HG03354 (cell line): Measurements from ENCODE around the gene USP22.

ENCODE experiments used
- ATAC-seq: cut with Tn5 transposase; IDR thresholded peaks from one replicate; pipeline ENCODE4 v1.9.1; 2021; ENCODE audit warnings: mild to moderate bottlenecking; ENCODE audit not compliant: unreplicated experiment, poor library complexity, severe bottlenecking

The USP22 gene

GRCh38 chr17:21053056-21053455, 10.2 kb upstream of the USP22 start:
- peak; percentile 80 for ATAC-seq

- no peak for ATAC-seq
Observed at GRCh38 chr17:21049457-21049856, 6.6 kb upstream of the USP22 start.

- no peak for ATAC-seq
Observed at GRCh38 chr17:21046216-21046615, 3.4 kb upstream of the USP22 start.

GRCh38 chr17:21044971-21045370, 2.2 kb upstream of the USP22 start:
- no peak for ATAC-seq

- ATAC-seq: peak; percentile 86
Observed at GRCh38 chr17:21043296-21044232, 753 bp upstream of the USP22 start.

GRCh38 chr17:21041741-21042457, 912 bp downstream of the USP22 start:
- ATAC-seq: no peak

GRCh38 chr17:21039839-21040575, 2.8 kb downstream of the USP22 start:
- no peak for ATAC-seq

- no peak for ATAC-seq
Observed at GRCh38 chr17:21037117-21037803, 5.6 kb downstream of the USP22 start.

GRCh38 chr17:21036361-21036881, 6.4 kb downstream of the USP22 start:
- no peak for ATAC-seq

- no peak for ATAC-seq
Observed at GRCh38 chr17:21035406-21035805, 7.4 kb downstream of the USP22 start.

GRCh38 chr17:21034340-21035235, 8.2 kb downstream of the USP22 start:
- ATAC-seq: peak; percentile 69

GRCh38 chr17:21033350-21033749, 9.5 kb downstream of the USP22 start:
- ATAC-seq: no peak

GRCh38 chr17:21031756-21032396, 10.9 kb downstream of the USP22 start:
- no peak for ATAC-seq

GRCh38 chr17:21030375-21030774, 12.4 kb downstream of the USP22 start:
- ATAC-seq: no peak

GRCh38 chr17:21029515-21029914, 13.3 kb downstream of the USP22 start:
- ATAC-seq: no peak

GRCh38 chr17:21029036-21029435, 13.8 kb downstream of the USP22 start:
- ATAC-seq: no peak

GRCh38 chr17:21028192-21028591, 14.6 kb downstream of the USP22 start:
- no peak for ATAC-seq

GRCh38 chr17:21027031-21027430, 15.8 kb downstream of the USP22 start:
- ATAC-seq: no peak
